Measurements from ENCODE around the gene GFI1B.
"Not testable (repeated sequence)": the region's sequence is repeated elsewhere in the genome, so short reads cannot be mapped to it uniquely, and the experiment has no call there.

GFI1B gene

DNA sequence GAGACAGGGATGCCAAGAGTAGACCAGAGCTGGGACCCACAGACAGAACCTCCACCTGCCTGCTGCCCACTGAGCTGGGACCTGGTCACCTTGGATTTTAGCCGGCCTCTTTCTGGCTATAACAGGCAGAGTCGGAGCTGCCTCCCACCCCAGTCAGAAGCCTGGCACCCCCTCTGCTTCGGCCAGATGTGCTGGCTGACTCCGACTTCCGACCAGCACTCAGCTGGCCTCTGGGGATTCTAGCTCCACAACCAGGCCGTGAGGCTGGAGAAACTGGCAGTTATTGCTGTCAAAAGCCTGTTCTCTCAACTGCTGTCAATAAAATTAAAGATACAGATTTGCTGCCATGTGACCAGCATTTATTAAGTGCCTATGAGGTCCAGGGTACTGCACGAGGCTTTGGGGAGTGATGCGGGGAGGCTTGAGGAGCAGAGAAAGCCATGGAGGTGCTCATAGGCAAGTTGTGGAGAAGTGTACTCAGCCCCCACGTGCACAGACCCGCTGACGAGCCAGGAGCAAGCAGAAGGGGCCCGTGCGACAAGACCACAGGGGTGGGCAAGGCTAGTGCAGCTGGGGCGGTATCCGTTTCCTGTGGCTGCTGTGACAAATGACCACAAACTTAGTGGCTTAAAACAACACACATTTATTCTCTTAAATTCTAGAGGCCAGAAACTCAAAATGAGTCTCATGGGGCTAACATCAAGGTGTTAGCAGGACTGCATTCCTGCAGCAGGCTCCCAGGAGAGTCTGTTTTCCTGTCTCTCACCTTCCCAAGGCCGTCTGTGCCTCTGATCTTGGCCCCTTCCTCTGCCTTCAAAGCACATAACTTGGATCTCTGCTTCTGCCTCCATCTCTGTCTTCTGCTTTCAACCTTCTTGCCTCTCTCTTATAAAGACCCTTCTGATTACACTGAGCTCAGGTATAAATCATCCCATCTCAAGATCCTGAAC, 13.1 kb downstream of the GFI1B start:
- DNase-seq: no peak

DNA sequence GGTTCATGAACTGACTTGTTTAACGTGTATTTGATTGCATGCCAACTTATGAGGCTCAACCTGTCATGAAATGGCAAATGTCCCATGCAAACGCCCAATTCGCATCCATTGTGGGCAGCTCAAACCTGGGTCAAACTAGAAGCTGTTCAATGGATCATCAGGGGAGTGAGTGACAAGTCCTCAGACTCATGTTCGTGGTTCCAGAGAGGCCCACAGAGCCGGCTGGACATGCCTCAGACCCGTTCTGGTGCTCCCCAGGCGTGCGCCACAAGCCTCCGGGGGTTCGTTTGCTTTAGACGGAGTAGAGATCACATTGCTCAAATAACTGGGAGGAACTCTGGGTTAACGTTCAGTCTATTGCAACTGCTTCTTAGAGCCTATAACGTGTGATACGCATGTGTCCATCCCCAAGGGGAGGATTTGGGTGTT, 15.0 kb downstream of the GFI1B start:
- DNase-seq: no peak

DNA sequence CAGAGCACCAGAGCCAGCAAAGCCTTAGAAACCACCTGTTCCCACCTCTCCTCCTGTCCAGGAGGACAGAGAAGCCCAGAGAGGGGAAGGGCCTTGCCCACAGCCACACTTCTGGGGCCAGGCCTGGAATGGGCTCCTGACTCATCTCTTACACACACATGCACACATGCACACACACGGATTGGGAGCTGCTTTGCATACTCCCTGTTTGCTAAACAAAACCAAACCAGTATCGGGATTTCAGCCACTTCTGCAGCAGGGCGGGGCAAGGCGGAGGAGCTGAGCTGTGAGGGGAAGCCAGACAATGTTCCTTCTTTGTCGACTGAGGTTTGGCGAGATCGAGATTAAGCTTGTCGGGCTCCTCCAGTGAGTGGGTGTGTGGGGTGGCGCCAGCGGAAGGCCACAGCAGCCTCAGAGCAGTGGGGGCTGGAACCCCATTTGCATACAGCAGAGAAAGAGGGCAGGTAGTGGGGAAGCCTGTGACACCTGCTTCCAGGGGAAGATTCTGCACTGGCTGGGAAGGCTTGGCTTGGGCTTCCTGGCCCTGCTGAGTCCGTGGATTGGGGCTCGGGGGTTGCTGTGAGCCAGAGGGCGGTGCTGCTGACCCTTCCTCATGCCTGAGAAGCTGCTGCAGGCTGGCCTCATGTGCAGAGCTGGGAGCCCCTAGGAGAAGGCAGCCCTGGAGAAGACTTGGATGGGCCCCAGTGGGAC, 16.1 kb downstream of the GFI1B start:
- peak; percentile 91 for DNase-seq

DNA sequence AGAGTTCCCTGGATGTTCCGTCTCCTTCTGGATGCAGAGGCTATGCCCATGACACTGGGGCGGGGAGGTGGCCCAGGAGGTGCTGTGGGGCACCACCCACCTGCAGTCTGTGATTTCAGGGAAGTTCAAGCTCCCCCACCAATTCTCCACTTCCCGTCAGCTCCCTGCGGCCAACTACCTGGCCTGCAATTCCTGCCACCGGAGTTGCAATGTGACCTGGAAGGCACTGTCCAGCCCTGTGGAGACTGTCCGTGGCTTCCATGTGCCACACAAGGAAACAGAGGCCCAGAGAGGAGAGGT, 16.6 kb downstream of the GFI1B start:
- DNase-seq: no peak

DNA sequence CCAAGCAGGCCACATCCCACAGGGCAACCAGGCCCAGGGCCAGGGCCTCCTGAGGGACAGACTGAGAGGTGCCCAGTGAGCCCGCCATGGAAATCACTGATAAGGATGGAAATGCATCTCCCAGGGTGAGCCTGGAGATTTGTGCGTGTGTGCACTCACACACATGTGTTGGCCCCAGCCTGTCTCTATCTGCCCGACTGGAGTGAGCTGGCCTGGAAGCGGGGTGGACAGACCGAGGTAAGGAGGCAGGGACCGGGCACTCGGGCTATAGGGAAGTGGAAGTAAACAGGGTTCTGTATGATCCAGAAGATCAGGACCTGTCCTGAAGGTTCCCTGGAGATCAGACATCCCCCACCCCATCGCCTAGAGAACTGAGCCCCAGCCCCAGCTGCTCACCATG, 17.4 kb downstream of the GFI1B start:
- no peak for DNase-seq

DNA sequence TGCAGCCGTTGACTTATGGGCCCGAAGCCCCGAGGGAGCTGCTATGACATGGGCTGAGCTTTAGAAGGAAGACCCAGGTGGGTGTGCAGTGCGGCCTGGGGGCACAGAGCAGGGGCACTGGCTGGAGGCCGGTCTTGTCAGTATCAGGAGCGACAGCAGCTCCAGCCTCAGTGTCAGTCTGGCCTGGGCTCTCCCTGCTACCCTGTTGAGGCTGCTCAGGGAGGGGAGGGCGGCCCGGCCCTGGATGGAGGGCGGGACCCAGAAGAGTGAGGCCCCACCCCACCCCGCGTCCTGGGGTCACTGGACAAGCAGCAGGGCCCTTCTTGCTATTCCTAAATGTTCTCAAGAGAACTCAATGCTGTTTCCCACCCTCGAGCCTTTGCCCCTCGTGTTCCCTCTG, 18.0 kb downstream of the GFI1B start:
- no peak for DNase-seq

DNA sequence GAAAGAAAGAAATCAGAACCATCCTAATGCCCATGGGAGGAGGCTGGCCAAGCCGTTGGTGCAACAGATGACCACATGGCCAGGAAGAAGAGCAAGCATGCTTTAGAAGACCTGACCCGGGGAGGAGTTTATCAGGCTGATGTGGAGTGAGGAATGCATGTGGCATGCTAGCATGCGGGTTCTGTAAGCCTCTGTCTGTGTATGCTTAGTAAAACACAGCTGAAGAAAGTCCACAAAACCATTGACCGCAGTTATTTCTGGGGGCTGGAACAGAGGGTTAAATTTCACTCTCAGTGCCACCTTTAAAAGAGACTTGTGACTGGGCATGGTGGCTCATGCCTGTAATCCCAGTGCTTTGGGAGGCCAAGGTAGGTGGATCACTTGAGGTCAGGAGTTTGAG, 19.1 kb downstream of the GFI1B start:
- DNase-seq: no peak

DNA sequence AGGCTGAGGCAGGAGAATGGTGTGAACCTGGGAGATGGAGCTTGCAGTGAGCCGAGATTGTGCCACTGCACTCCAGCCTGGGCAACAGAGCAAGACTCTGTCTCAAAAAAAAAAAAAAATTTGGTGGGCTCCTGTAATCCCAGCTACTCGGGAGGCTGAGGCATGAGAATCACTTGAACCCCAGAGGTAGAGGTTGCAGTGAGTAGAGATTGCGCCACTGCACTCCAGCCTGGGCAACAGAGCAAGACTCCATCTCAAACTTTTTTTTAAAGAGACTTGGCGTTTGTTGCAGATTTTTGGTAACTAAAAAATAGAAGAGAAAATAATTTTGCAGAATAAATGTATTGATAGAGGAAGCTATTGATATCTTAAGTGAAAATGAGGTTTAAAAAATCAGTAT, 19.7 kb downstream of the GFI1B start:
- DNase-seq: not testable (repeated sequence)

DNA sequence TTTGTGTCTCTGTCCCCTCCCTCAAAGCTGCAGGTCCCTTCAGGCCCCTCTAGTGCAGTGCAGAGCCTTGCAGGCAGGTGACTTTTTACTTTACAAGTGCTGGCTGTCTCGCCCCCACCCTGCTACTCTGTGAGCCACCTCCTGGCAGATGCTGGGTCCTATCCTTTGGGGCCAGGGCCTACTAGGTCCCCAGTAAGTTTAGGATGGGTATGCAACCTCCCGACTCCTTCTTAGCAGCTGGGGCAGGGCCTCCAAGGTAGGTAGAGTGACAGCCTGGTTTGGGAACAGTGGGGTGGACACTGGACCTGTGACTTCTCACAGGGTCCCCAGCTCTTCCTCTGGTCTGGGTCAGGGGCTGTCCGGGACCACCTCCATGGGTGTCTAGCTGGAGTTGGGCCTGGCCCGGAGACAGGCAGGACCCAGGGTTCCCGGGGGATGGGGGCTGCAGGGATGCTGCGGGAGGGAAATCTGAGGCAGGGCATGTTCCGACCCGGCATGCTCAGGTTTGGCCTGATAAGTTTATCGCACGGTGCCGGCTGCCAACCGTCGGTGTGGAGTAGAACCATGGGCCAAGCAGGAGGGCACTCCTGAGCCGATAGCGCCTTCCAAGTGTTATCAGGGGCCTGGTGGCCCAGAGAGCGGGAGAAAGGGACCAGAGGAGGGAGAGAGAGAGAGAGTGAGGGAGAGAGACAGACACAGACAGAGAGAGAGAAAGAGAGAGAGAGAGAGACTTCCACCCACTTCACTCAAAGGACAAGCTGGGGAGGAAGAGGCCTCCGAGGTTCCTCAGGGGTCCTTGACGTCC, 20.5 kb downstream of the GFI1B start:
- DNase-seq: no peak

DNA sequence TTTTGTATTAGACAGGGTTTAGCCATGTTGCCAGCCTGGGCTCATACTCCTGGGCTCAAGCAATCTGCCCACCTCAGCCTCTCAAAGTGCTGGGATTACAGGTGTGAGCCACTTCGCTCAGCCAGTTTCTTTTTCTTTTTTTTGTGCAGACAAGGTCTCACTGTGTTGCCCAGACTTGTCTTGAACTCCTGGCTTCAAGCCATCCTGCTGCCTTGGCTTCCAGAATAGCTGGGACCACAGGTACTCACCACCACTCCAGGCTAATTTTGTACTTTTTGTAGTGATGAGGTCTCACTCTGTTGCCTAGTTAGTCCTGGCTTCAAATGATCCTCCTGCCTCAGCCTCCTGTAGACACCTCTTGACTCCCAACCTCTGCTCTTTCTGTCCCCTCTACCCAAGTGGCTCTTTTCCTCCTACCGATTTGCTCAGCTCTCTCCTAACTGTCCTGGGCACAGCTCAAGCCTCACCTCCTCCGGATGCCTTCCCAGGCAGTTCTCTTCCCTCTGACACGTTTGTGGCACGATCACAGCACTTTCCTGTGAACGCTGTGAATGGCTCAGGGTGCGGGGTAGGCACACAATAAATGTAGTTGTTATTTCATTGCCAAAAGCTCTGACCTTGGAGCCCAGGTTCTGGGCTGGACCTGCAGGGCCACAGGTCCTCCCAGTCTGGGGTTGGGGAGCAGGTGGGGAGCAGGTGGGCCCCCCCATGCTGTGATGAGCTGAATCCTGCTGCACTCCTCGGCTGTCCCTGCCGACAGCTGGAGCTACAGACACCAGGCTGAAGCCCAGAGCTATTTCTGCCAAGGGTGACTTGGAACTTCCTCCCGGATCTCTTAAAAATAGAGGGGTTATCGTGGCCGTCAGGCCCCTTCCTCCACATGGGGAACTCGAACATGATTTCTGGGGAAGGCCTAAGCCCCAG, 23.9 kb downstream of the GFI1B start:
- no peak for DNase-seq

DNA sequence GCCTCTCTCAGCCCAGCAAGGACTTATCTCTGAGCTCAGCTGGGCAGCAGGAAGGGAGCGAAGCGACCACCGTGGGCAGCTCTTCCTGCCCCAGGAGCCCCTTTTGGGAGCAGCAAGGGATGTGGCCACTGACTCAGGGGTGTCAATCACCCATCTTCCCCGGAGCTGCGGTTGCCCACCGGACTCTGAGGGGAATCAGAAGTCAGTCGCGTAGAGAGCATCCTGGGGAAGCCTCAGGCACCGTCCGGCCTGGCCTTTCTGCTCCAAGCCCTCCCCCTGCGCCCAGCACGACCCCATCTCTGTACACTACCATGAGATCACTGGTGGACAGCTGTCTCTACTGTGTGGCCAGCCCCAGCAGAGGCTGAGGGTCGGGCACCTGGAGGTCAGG, 24.6 kb downstream of the GFI1B start:
- no peak for DNase-seq

DNA sequence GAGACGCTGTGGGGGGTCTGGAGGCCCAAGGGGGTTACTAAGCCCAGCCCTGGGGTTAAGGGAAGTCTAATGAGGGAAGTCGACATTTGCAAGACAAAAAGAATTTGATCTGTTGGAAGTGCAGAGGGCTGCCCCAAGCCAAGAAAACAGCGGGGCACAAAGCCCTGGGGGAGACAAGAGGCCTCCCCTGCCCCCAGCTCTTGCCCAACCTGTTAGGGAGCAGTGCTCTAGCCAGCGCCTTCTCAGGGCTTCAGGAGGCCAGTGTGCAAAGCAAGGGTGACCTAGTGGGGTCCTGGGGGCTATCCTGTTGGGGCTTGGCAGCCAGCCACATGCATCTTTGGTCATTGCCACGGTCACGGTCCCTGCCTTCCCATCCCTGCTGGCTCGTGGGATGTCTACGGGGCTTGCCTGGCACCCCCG, 25.2 kb downstream of the GFI1B start:
- no peak for DNase-seq

DNA sequence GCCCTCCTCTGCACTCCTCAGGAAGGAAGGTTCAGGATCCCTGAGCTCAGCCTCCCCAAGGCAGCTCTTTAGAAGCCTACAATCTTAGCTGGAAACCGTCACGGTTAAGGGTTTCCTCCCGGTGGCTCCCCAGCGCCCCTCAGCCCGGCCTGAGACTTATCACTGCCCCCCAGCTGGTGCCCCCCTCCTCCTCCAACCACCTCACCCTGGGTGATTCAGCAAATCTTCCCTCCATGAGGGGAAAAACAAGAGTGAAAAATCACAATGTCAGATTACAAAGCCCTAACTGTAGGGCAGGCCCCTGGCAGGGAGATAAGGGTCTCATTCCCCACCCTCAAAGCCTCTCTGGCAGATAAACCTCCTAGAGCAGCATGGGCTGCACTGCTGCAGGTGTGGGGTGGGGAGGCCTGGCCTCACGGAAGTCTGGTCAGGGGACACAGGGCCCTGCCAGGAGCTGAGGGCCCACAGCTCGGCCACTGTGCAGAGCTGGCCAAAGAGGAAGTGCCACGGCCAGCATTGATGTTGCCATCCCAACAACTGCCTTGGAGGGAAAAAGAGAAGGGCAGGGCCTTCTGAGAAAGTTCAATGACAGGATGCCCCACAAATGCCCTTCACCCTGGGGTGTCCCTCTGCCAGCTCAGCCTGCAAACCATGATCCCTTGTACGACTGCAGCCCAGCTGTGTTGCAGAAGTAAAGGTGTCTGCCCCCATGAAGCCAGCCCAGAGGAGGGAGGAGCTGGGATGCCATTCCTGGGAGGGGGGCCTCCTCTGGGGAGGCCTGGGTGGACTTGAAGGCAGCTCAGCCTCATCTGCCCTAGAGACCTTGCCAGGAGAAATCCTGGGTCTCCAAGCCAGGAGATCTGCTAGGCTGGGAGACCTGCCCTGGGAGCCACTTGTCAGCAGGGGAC, 25.9 kb downstream of the GFI1B start:
- DNase-seq: no peak

DNA sequence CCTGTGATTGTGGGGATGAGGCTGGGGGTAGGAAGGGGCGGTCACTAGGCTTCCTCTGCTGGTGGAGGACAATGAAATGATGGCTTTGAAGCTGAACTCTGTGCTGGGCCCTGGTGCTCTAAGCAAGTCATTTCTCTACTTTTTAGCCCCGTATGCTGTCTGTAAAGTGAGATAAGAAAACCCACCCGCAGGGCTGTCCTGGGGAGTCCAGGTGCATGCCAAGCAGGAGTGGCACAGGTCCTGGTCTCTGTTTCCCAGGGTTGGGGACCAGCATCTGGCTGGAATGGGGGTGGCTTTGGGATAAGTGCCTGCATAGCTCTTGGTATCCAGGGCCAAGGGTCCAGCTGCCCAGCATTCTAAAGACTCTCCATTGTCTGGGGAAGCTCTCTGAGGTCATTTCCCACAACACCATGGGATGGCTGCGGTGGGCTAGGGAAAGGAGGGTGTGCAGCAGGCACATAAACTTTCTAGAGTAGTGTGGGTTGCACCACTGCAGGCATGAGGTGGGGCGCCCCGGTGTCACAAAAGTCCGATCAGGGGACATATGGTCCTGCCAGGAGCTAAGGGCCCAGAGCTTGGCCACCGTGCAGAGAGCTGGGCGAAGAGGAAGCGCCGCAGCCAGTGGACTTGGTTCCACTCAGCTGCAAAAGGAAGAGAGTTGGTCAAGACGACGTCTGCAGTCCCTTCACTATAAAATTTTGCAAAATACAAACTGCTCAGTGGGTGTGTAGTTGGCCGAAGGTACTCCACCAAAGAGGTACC, 26.7 kb downstream of the GFI1B start:
- no peak for DNase-seq

DNA sequence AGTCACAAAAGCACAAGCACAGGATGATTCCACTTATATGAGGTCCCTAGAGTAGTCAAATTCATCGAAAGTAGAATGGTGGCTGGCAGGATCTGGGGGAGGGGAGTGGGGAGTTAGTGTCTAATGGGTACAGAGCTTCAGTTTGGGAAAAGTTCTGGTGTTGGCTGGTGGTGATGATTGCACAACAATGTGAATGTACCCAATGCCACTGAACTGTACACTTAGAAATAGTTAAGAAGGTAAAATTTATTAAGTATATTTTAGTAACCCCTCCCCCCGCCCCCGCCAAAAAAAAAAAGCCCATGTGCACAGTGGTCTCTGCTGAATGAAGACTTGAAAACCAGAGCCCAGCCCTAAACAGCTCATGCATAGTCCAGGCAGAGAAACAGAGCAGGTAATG, 27.5 kb downstream of the GFI1B start:
- no peak for DNase-seq

DNA sequence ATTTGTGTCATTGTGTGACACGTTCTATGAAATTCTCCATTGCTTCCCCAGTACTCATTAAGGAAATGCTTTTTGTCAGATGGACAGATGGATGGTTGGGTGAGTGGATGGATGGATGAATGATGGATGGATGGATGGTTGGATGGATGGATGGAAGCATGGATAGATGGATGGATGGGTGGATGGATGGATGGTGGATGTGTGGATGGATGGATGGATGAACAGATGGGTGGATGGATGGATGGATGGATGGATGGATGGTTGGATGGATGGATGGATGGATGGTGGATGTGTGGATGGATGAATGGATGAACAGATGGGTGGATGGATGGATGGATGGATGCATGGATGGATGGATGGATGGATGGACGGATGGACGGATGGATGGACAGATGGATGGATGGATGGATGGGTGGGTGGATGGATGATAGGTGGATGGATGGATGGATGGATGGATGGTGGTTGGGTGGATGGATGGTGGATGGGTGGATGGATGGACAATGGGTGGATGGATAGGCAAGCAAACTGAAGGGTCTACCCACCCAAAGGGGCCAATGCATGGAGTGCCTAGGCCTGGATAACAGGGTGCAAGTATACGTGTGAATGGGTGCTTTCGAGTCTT, 28.3 kb downstream of the GFI1B start:
- DNase-seq: no peak

DNA sequence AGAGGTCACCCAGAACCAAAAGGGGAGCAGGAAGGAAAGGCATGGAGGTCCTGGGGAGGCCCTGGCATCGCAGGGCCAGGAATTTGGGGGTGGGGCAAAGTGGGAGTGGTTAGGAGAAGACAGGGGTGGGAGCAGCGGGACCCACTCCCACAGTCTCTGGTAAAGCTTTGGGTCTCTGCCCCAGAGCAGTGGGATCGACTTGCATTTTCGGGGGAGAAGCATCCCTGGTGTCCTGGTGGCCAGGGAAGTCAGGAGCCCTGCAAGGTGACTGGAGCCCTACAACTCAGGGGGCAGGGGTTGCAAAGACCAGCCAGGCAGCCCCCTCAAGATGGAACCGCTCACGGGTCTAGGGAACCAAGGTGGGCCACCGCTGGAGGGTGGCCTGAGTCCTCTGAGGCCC, 29.9 kb downstream of the GFI1B start:
- DNase-seq: no peak

DNA sequence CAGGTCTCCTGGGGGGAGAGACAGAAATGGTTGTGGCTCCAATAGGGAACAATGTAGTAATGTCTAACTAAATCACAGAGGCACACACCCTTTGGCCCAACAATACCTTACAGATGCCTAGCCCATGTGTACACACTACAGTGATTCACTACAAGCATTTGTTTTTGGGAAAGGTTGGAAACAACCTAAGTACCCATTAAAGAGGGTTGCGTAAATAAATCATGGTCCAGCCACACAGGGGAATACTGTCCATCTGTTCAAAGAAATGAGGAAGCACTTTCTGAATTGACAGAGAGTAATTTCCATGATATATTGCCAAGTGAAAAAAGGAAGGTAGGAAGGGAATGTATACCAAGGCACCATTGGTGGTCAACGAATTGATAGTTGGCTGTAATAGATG, 30.3 kb downstream of the GFI1B start:
- DNase-seq: no peak

DNA sequence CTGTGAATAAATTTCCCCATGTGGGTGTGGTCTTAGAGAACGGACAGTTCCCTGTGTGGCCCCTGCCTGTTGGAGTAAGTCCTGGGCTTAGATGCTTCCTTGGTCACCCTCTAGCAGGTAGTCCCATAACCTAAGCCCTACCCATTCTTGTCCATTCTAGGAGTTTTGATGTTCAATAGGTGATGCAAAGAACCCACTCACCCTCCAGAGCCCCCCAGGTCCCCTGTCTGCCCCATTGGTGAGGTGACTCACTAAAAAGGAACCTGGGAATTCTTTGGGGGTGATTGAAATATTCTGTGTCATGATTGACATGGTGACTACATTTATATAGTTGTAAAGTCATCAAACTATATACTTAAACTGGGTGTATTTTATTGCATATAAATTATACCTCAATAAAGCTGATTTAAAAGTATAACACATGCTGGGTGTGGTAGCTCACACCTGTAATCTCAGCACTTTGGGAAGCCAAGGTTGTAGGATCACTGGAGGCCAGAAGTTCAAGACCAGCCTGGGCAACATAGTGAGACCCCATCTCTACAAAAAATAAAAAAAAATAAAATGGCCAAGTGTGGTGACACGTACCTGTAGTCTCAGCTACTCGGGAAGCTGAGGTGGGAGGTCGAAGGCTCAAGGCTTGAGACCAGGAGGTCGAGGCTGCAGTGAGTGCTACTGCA, 31.6 kb downstream of the GFI1B start:
- DNase-seq: no peak

DNA sequence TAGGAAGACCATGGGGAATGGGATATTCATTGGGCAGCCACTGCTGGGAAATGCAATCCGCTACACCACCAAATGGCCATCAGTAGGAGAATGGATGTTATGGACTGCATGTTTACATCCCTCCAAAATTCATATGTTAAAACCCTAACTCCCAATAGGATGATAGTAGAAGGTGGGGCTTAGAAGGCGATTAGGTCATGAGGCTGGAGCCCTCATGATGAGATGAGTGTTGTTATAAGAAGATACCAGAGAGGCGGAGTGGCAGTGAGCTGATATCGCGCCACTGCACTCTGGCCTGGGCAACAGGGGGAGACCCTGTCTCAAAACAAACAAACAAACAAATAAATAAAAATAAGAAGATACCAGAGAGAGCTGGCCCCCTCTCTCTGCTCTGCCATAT, 36.2 kb downstream of the GFI1B start:
- DNase-seq: no peak

Data from NCI-H1048 (cell line).